ENCODE data around the gene EPHB2. TPM values are rescaled to one million over a fixed set of nuclear protein-coding genes. Genes with fewer than 3 reads are reported as not detected.

Gene EPHB2
- total and polyA plus RNA-seq, 2 of the 4 experiments (the other 2 are of a cell fraction), result 52.3 to 58.8 TPM

- intact Hi-C loops (cut with micrococcal nuclease), result loop anchor here (1.0 kb wide), 1 partner anchor 28 kb away; no protein-coding TSS in a partner anchor
- no peak overlapping the region for H4K91ac ChIP-seq (ENCODE audit: insufficient read depth, low read depth, low read length)
- no peak overlapping the region for H2BK20ac ChIP-seq (ENCODE audit: low read depth, low read length)
- H2BK5ac ChIP-seq (ENCODE audit: low read depth, low read length, poor library complexity, severe bottlenecking), result no peak overlapping the region
- dilution Hi-C loops (cut with HindIII; ENCODE audit: low sequenced_read_pairs, unreplicated experiment), result no loop called here
- ATAC-seq (ENCODE audit: low read depth) (peak; percentile 22), DNase-seq (no peak)
- H3K9ac ChIP-seq (ENCODE audit: low read depth, low read length), result no peak overlapping the region
- H3K27me3 ChIP-seq (ENCODE audit: control insufficient read depth, insufficient read depth, low read length), result no peaks in the 10 kb centered on the region
- H3K56ac ChIP-seq (ENCODE audit: extremely low read depth, insufficient read depth, low read length), result no peak overlapping the region
- no peak overlapping the region; the same call in 1 of the 2 replicates for H3K27ac ChIP-seq (ENCODE audit: insufficient read depth, low read length)
- ChIA-PET CTCF (interaction anchor here (1.6 kb wide), 1 partner anchor 150 kb away, joined by 6 read pairs; no protein-coding TSS in a partner anchor), POLR2A (ENCODE audit: unreplicated experiment) (no interaction called here)
- in situ Hi-C loops (cut with MboI; ENCODE audit: low sequenced_read_pairs), result no loop called here
- H3K18ac ChIP-seq (ENCODE audit: low read depth, low read length), result no peak overlapping the region
- H3K9me1 ChIP-seq (ENCODE audit: insufficient read depth, low read length), result peaks cover 18% of the 10 kb centered on the region; the same call in 1 of the 2 replicates
- H2AK9ac ChIP-seq (replicated peaks; ENCODE audit: low read depth, low read length, poor library complexity), result no peak overlapping the region
- no peak for TF ChIP-seq SMC3 (IDR thresholded peaks at IDR 0.05; ENCODE audit: low read depth, low read length)
- TF ChIP-seq MAFK (IDR thresholded peaks at IDR 0.05; ENCODE audit: low read depth, low read length), result no peak
- no peak for TF ChIP-seq MAZ (IDR thresholded peaks at IDR 0.05; ENCODE audit: borderline replicate concordance, low read depth, low read length)
- TF ChIP-seq USF2 (IDR thresholded peaks at IDR 0.05; ENCODE audit: low read depth, low read length), result no peak
- no peak for TF ChIP-seq FOS (IDR thresholded peaks at IDR 0.05; ENCODE audit: low read depth, low read length)
- H2AK5ac ChIP-seq (ENCODE audit: low read depth, low read length), result no peak overlapping the region
- no peak overlapping the region for H3K14ac ChIP-seq (replicated peaks; ENCODE audit: low read depth, low read length)
- peaks cover 14% of the 10 kb centered on the region for H3K4me1 ChIP-seq (ENCODE audit: control insufficient read depth, insufficient read depth, low read length)
- peaks cover 1% of the 10 kb centered on the region; the same call in 1 of the 2 replicates for H3K36me3 ChIP-seq (ENCODE audit: control insufficient read depth, insufficient read depth, low read length)
- no peak overlapping the region for H4K5ac ChIP-seq (ENCODE audit: low read depth, low read length)
- H2AFZ ChIP-seq (replicated peaks; ENCODE audit: low read length, poor library complexity), result peak overlapping the region; percentile 5
- H3K23ac ChIP-seq (ENCODE audit: low read depth, low read length), result no peak overlapping the region
- peak overlapping the region; percentile 70 for H3K4me3 ChIP-seq (ENCODE audit: insufficient read depth, low read depth, low read length)
- peaks cover 25 to 43% of the 10 kb centered on the region in 2 experiments; a peak in 3 of 4 replicates for H3K79me1 ChIP-seq (ENCODE audit: low read depth in 1 of 2, low read length in 2 of 2)
- no TSS peak for BruUV-seq (replicated peaks)
- 0% methylated on average over 23 of the region's 60 CpGs; no CpG with 5 or more reads in 1 of the 2 experiments for WGBS, 2 experiments (ENCODE audit: extremely low coverage in 2 of 2, insufficient read length in 1 of 2)
- H3K9me3 ChIP-seq (ENCODE audit: control insufficient read depth, insufficient read depth, low read length), result no peaks in the 10 kb centered on the region
- H2BK120ac ChIP-seq (ENCODE audit: low read depth, low read length), result no peak overlapping the region
- no peak overlapping the region for H2BK15ac ChIP-seq (ENCODE audit: low read depth, low read length)
- H3K4ac ChIP-seq (ENCODE audit: low read depth, low read length), result no peak overlapping the region; the same call in 1 of the 2 replicates
- H4K8ac ChIP-seq (ENCODE audit: low read depth in 2 of 2, low read length in 2 of 2), result no peak overlapping the region
- peaks cover 37% of the 10 kb centered on the region for H4K20me1 ChIP-seq (ENCODE audit: insufficient read depth, low read length)
- no peak overlapping the region for H3K4me2 ChIP-seq (ENCODE audit: low read depth, low read length)
Observed at GRCh38 chr1:22711071-22711470, 432 bp downstream of the EPHB2 start.

All from IMR-90 (cell line).